IPS-20b (cell line): ENCODE results near the gene OR8G5.

Experiments used
- H3K27ac ChIP-seq: one replicate; pipeline ENCODE4 v1.5.1; 2013; ENCODE audit warnings: low read length
- H3K27me3 ChIP-seq: 2 replicates; pipeline ENCODE4 v1.6.1; 2013; ENCODE audit warnings: mild to moderate bottlenecking, low read length, inconsistent platforms; ENCODE audit not compliant: insufficient read depth
- H3K36me3 ChIP-seq: 2 replicates; pipeline ENCODE4 v1.6.1; 2013; ENCODE audit warnings: low read depth, mild to moderate bottlenecking, inconsistent platforms, low read length, moderate library complexity; ENCODE audit not compliant: insufficient read depth
- H3K4me1 ChIP-seq: 2 replicates; pipeline ENCODE4 v1.6.1; 2013; ENCODE audit warnings: mild to moderate bottlenecking, control low read depth, inconsistent platforms, low read length, moderate library complexity; ENCODE audit not compliant: insufficient read depth
- H3K4me3 ChIP-seq: 2 replicates; pipeline ENCODE4 v1.5.1; 2013; ENCODE audit warnings: mild to moderate bottlenecking, low read length, inconsistent platforms
- H3K9ac ChIP-seq: 2 replicates; pipeline ENCODE4 v1.6.1; 2013; ENCODE audit warnings: low read depth, mild to moderate bottlenecking, inconsistent platforms, low read length, moderate library complexity
- H3K9me3 ChIP-seq: 2 replicates; pipeline ENCODE4 v1.6.1; 2013; ENCODE audit warnings: mild to moderate bottlenecking, low read depth, low read length, inconsistent platforms; ENCODE audit not compliant: insufficient read depth

OR8G5 gene

GRCh38 chr11:124296016-124296415 is 39.8 kb downstream of the OR8G5 start:
- Histone ChIP-seq H3K27ac (no peak overlapping the region), H3K9me3 (no peaks in the 10 kb centered on the region), H3K9ac (no peak overlapping the region), H3K4me1 (no peaks in the 10 kb centered on the region), H3K27me3 (no peaks in the 10 kb centered on the region), H3K36me3 (no peaks in the 10 kb centered on the region), H3K4me3 (no peak overlapping the region)

DNA sequence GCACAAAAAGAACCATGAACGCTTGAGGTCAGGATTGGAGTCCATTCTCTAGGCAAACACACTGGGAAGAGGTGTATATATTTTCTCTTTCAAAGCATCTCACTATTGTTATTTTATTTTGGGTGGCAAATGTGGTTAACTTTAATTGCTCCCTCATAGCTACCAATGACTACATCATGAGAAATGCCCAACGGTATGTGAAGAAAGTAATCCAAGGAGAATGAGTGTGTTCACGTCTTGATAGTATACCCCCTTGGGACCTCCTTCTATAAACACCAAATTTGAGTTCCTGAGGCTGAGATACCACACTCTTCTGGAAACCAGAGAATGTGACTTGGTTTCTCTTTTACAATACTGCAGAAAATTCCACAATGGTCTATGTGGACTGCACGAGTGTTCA is 41.7 kb downstream of the OR8G5 start:
- Histone ChIP-seq H3K27me3 (no peaks in the 10 kb centered on the region), H3K4me1 (peaks cover 15% of the 10 kb centered on the region), H3K36me3 (no peaks in the 10 kb centered on the region), H3K9ac (no peak overlapping the region), H3K4me3 (no peak overlapping the region), H3K27ac (no peak overlapping the region), H3K9me3 (no peaks in the 10 kb centered on the region)

- Histone ChIP-seq H3K4me3 (no peak overlapping the region), H3K9ac (0 out of 2 replicates have a peak overlapping the region, but pooled peaks have one; percentile 3), H3K36me3 (no peaks in the 10 kb centered on the region), H3K9me3 (no peaks in the 10 kb centered on the region), H3K27ac (no peak overlapping the region), H3K4me1 (peaks cover 20% of the 10 kb centered on the region), H3K27me3 (no peaks in the 10 kb centered on the region)
These were observed 45.4 kb downstream of the OR8G5 start for GRCh38 chr11:124301548-124301947.

- Histone ChIP-seq H3K27ac (no peak overlapping the region), H3K27me3 (no peaks in the 10 kb centered on the region), H3K9me3 (no peaks in the 10 kb centered on the region), H3K36me3 (no peaks in the 10 kb centered on the region), H3K9ac (0 out of 2 replicates have a peak overlapping the region, but pooled peaks have one; percentile 3), H3K4me1 (peaks cover 20% of the 10 kb centered on the region), H3K4me3 (no peak overlapping the region)
These were observed 46.4 kb downstream of the OR8G5 start for GRCh38 chr11:124302347-124303125.

DNA sequence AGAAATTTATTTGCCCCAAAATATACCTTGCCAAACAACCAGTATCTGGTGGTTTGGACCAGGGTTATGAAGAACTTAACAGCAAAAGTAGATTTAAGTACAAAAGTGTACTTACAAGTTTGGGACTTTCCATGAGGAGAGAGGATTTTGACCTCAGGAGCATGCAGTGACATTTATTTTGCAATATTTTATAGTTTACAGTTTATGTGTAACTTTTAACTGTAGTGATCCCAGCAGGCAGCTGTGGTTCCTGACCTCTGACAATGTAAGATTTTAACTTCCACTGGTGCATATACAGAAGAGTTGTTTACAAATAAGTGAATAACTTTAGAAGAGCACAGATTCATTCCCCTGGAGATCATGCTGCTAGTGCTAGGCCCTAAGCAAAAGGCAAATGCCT is 50.9 kb downstream of the OR8G5 start:
- Histone ChIP-seq H3K27me3 (no peaks in the 10 kb centered on the region), H3K9ac (no peak overlapping the region), H3K4me1 (peaks cover 13% of the 10 kb centered on the region), H3K9me3 (no peaks in the 10 kb centered on the region), H3K4me3 (no peak overlapping the region), H3K36me3 (no peaks in the 10 kb centered on the region), H3K27ac (no peak overlapping the region)

- Histone ChIP-seq H3K36me3 (no peaks in the 10 kb centered on the region), H3K27ac (no peak overlapping the region), H3K27me3 (no peaks in the 10 kb centered on the region), H3K9me3 (no peaks in the 10 kb centered on the region), H3K4me3 (no peak overlapping the region), H3K4me1 (no peaks in the 10 kb centered on the region), H3K9ac (no peak overlapping the region)
These were observed 54.5 kb downstream of the OR8G5 start for GRCh38 chr11:124310721-124311120.

DNA sequence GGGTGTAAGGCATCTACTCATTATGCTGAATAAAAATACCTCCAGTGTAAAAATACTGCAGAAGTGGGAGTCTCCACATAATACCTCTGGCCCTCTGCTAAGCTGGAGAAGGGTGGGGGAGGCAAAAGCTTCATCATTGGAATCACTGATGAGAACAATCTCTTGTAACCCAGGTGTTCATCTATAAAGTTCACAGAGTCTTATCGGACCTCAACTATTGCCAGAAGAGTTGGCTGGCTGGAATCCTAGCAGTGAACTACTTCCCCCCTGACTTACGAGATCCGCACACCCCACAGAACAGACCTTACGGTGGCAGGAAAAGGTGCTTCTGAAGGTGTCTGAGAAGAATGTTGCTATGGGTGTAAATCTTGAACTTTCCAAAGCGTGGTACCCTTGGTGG is 55.1 kb downstream of the OR8G5 start:
- H3K27ac ChIP-seq, result no peak overlapping the region

DNA sequence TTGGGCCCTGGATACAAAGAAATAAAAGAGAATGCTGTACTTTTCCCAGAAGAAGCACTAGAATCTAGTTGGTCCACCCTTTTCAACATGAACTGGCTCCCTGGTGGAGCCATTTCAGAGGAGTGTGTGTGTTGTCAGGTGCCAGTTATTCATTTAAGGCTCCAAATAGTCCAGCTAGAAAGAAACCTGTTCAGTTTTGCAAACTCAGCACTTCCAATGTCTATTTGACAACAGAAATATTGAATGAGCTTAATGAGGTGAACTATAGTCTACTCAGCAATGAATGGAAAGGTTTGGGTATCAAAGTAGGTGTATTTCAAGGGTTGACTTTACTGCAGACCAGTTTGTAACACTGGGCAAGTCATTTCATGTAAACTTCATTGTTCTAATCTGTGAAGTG is 55.5 kb downstream of the OR8G5 start:
- no peak overlapping the region for H3K4me3 ChIP-seq
- H3K9me3 ChIP-seq, result no peaks in the 10 kb centered on the region
- H3K36me3 ChIP-seq, result no peaks in the 10 kb centered on the region
- no peaks in the 10 kb centered on the region for H3K4me1 ChIP-seq
- H3K27me3 ChIP-seq, result no peaks in the 10 kb centered on the region
- H3K9ac ChIP-seq, result no peak overlapping the region
- no peak overlapping the region for H3K27ac ChIP-seq

More for the DNA sequence above, 55.1 kb downstream of the OR8G5 start:
- Histone ChIP-seq H3K9me3 (no peaks in the 10 kb centered on the region), H3K4me3 (no peak overlapping the region), H3K9ac (no peak overlapping the region), H3K4me1 (no peaks in the 10 kb centered on the region), H3K27me3 (no peaks in the 10 kb centered on the region), H3K36me3 (no peaks in the 10 kb centered on the region)

- Histone ChIP-seq H3K4me1 (no peaks in the 10 kb centered on the region), H3K27me3 (no peaks in the 10 kb centered on the region), H3K36me3 (no peaks in the 10 kb centered on the region), H3K27ac (no peak overlapping the region), H3K9ac (no peak overlapping the region), H3K4me3 (no peak overlapping the region), H3K9me3 (no peaks in the 10 kb centered on the region)
These were observed 57.0 kb downstream of the OR8G5 start for GRCh38 chr11:124313131-124313530.

DNA sequence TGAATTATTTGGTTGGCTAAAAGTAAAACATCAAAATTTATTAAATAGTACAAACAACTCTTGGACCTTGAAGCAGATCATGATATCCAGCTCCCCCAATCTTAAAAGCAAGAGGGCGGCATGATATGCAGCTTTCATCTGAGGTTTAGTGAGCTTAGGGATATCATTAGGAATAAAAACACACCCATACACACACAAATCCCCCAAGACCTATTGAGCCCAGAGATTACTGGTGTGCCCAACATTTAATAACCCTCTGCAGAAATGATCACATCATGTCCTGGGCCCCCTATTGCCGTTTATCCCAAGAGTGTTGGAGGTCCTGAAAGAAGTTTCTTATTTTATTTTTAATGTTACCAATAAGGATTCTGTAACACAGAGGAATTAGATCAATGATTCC is 57.7 kb downstream of the OR8G5 start, which contains the start of gene OR8D1:
TSS of gene OR8D1 (minus strand) at position 101 of the 400 bp plus-strand sequence. CDS start 3,183 bp downstream, outside the sequence.
- Histone ChIP-seq H3K27ac (no peak within 1 kb of the TSS), H3K9ac (no peak within 1 kb of the TSS), H3K4me3 (no peak within 1 kb of the TSS), H3K4me1 (no peaks in the 10 kb centered on the region), H3K9me3 (no peaks in the 10 kb centered on the region), H3K36me3 (no peaks in the 10 kb centered on the region), H3K27me3 (no peaks in the 10 kb centered on the region)

DNA sequence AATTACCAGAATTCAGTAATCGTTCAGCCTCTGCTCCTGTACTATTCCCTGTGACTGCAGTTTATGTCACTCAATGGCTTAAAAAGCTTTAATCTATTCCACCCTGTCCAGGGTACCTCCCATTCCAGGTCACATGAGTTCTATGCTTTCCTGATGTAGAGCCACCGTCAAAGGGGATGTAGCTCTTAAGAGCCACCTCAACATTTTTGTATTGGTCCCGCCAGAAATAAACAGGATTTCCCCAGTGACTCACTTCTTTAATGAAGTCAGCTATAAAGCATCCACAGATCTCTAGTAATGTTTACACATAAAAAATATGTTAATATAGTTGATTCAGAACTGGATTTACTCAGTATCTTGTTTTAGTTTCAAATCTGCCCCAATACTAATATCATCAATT is 58.9 kb downstream of the OR8G5 start:
- Histone ChIP-seq H3K36me3 (no peaks in the 10 kb centered on the region), H3K27ac (no peak overlapping the region), H3K27me3 (no peaks in the 10 kb centered on the region), H3K4me3 (no peak overlapping the region), H3K9me3 (no peaks in the 10 kb centered on the region), H3K9ac (no peak overlapping the region), H3K4me1 (no peaks in the 10 kb centered on the region)
